GM12872 (cell line): ENCODE results near the gene ATPAF1.

ENCODE experiments used
- CTCF ChIP-seq: IDR thresholded peaks from 3 replicates; pipeline ENCODE4 v1.5.1; 2011; ENCODE audit warnings: low read depth, mild to moderate bottlenecking, low read length, moderate library complexity; ENCODE audit not compliant: insufficient read depth

The ATPAF1 gene

GRCh38 chr1:46659307-46659870 is 8.8 kb downstream of the ATPAF1 start:
- no peak for TF ChIP-seq CTCF

GRCh38 chr1:46657775-46658174 is 10.4 kb downstream of the ATPAF1 start:
- no peak for TF ChIP-seq CTCF

GRCh38 chr1:46656643-46657042 is 11.5 kb downstream of the ATPAF1 start:
- TF ChIP-seq CTCF = no peak

GRCh38 chr1:46655848-46656247 is 12.3 kb downstream of the ATPAF1 start:
- no peak for TF ChIP-seq CTCF

- TF ChIP-seq CTCF = no peak
Measured at GRCh38 chr1:46654012-46654411, 14.2 kb downstream of the ATPAF1 start.

- TF ChIP-seq CTCF = no peak
Measured at GRCh38 chr1:46653405-46653958, 14.7 kb downstream of the ATPAF1 start.

- no peak for TF ChIP-seq CTCF
Measured at GRCh38 chr1:46652321-46653100, 15.7 kb downstream of the ATPAF1 start.
